H9 (cell line): ENCODE data around the gene MRI1. TPM values are rescaled to one million over a fixed set of nuclear protein-coding genes. Genes with fewer than 3 reads are reported as not detected.

Experiments used
- DNase-seq: peaks from one replicate; pipeline ENCODE4 v3.0.0-alpha.2; 2017
- H2AFZ ChIP-seq: one replicate; pipeline ENCODE4 v1.6.1; 2013; ENCODE audit warnings: mild to moderate bottlenecking, low read length, control low read depth, moderate library complexity
- H2AK5ac ChIP-seq: 2 replicates; pipeline ENCODE4 v1.6.1; 2013; ENCODE audit warnings: low read length, control low read depth, mixed read lengths; ENCODE audit not compliant: insufficient read length
- H2BK120ac ChIP-seq: one replicate; pipeline ENCODE4 v1.6.1; 2013; ENCODE audit warnings: low read depth, mild to moderate bottlenecking, low read length, control low read depth, inconsistent platforms; ENCODE audit not compliant: poor library complexity, severe bottlenecking
- H2BK12ac ChIP-seq: 2 replicates; pipeline ENCODE4 v1.6.1; 2013; ENCODE audit warnings: low read length, control low read depth, mixed read lengths, low read depth; ENCODE audit not compliant: insufficient read length
- H2BK15ac ChIP-seq: 2 replicates; pipeline ENCODE4 v1.6.1; 2013; ENCODE audit warnings: low read depth, low read length, control low read depth
- H2BK20ac ChIP-seq: one replicate; pipeline ENCODE4 v1.6.1; 2013; ENCODE audit warnings: low read depth, mild to moderate bottlenecking, low read length, control low read depth, inconsistent platforms; ENCODE audit not compliant: poor library complexity, severe bottlenecking
- H2BK5ac ChIP-seq: 2 replicates; pipeline ENCODE4 v1.6.1; 2013; ENCODE audit warnings: low read length, control low read depth, mixed read lengths; ENCODE audit not compliant: insufficient read length
- H3K14ac ChIP-seq: 2 replicates; pipeline ENCODE4 v1.6.1; 2013; ENCODE audit warnings: low read length, control low read depth; ENCODE audit not compliant: insufficient read depth
- H3K18ac ChIP-seq: 2 replicates; pipeline ENCODE4 v1.6.1; 2013; ENCODE audit warnings: low read depth, mild to moderate bottlenecking, mixed read lengths, low read length, control low read depth; ENCODE audit not compliant: insufficient read length
- H3K23ac ChIP-seq: 2 replicates; pipeline ENCODE4 v1.6.1; 2013; ENCODE audit warnings: low read length, control low read depth, mixed read lengths, low read depth; ENCODE audit not compliant: insufficient read length
- H3K23me2 ChIP-seq: 2 replicates; pipeline ENCODE4 v1.6.1; 2013; ENCODE audit warnings: low read depth, mild to moderate bottlenecking, mixed read lengths, low read length, control low read depth; ENCODE audit not compliant: insufficient read length, poor library complexity, severe bottlenecking
- H3K27ac ChIP-seq: 2 replicates; pipeline ENCODE4 v1.5.1; 2013; ENCODE audit warnings: low read length, control low read depth, mixed read lengths, low read depth; ENCODE audit not compliant: insufficient read length
- H3K27me3 ChIP-seq: 2 replicates; pipeline ENCODE4 v1.6.1; 2013; ENCODE audit warnings: low read length, control low read depth, inconsistent platforms; ENCODE audit not compliant: insufficient read depth
- H3K4ac ChIP-seq: 2 replicates; pipeline ENCODE4 v1.6.1; 2013; ENCODE audit warnings: low read depth, mild to moderate bottlenecking, control low read depth, inconsistent platforms, low read length, moderate library complexity
- H3K4me1 ChIP-seq: 2 replicates; pipeline ENCODE4 v1.6.1; 2013; ENCODE audit warnings: low read length, control low read depth, inconsistent platforms; ENCODE audit not compliant: insufficient read depth
- H3K4me2 ChIP-seq: 2 replicates; pipeline ENCODE4 v1.6.1; 2013; ENCODE audit warnings: low read length, control low read depth, mixed read lengths; ENCODE audit not compliant: insufficient read length, insufficient read depth
- H3K56ac ChIP-seq: 2 replicates; pipeline ENCODE4 v1.6.1; 2013; ENCODE audit warnings: low read depth, mild to moderate bottlenecking, mixed read lengths, low read length, control low read depth; ENCODE audit not compliant: insufficient read length
- H3K79me1 ChIP-seq: 2 replicates; pipeline ENCODE4 v1.6.1; 2013; ENCODE audit warnings: low read depth, mild to moderate bottlenecking, moderate library complexity, low read length, control low read depth, inconsistent platforms; ENCODE audit not compliant: insufficient read depth, poor library complexity, severe bottlenecking
- H3K79me2 ChIP-seq: 2 replicates; pipeline ENCODE4 v1.6.1; 2013; ENCODE audit warnings: low read length, control low read depth, inconsistent platforms; ENCODE audit not compliant: insufficient read depth
- H3K9ac ChIP-seq: 2 replicates; pipeline ENCODE4 v1.6.1; 2013; ENCODE audit warnings: low read length, control low read depth, mixed read lengths; ENCODE audit not compliant: insufficient read length; ENCODE audit errors: extremely low read depth
- H3K9me3 ChIP-seq: one replicate; pipeline ENCODE4 v1.6.1; 2013; ENCODE audit warnings: low read depth, low read length, inconsistent platforms; ENCODE audit not compliant: control insufficient read depth
- H3T11ph ChIP-seq: one replicate; pipeline ENCODE4 v1.6.1; 2013; ENCODE audit warnings: mild to moderate bottlenecking, low read length, control low read depth, inconsistent platforms
- H4K20me1 ChIP-seq: one replicate; pipeline ENCODE4 v1.6.1; 2013; ENCODE audit not compliant: control insufficient read depth, insufficient read length, insufficient read depth
- H4K5ac ChIP-seq: 2 replicates; pipeline ENCODE4 v1.6.1; 2013; ENCODE audit warnings: low read depth, mild to moderate bottlenecking, mixed read lengths, low read length, control low read depth; ENCODE audit not compliant: insufficient read length
- H4K8ac ChIP-seq: replicated peaks from 2 replicates; pipeline ENCODE4 v1.6.1; 2013; ENCODE audit warnings: low read length, control low read depth, mixed read lengths, low read depth; ENCODE audit not compliant: insufficient read length
- H4K91ac ChIP-seq: 2 replicates; pipeline ENCODE4 v1.6.1; 2013; ENCODE audit warnings: low read depth, mild to moderate bottlenecking, moderate library complexity, mixed read lengths, low read length, control low read depth; ENCODE audit not compliant: insufficient read length
- H3K27ac Mint-ChIP-seq, 3 experiments: 2 replicates in 2 of 3; 3 replicates in 1 of 3; pipeline ENCODE4 v1.8.0; 2020 to 2021; ENCODE audit warnings: mixed read lengths in 3 of 3, mild to moderate bottlenecking in 1 of 3, moderate library complexity in 1 of 3
- H3K27me3 Mint-ChIP-seq: 2 replicates; pipeline ENCODE4 v1.8.0; 2021; ENCODE audit warnings: low read depth, mild to moderate bottlenecking, moderate library complexity, mixed read lengths
- H3K36me3 Mint-ChIP-seq, 3 experiments: 2 replicates in 2 of 3; 3 replicates in 1 of 3; pipeline ENCODE4 v1.8.0; 2020 to 2021; ENCODE audit warnings: low read depth in 3 of 3, mixed read lengths in 3 of 3; ENCODE audit not compliant: insufficient read depth in 1 of 3
- H3K4me1 Mint-ChIP-seq, 2 experiments: 2 replicates each; pipeline ENCODE4 v1.8.0; 2020; ENCODE audit warnings: mixed read lengths in 2 of 2
- H3K4me3 Mint-ChIP-seq, 2 experiments: 2 replicates in 1 of 2; 3 replicates in 1 of 2; pipeline ENCODE4 v1.8.0; 2020 to 2021; ENCODE audit warnings: mild to moderate bottlenecking in 2 of 2, mixed read lengths in 2 of 2, moderate library complexity in 1 of 2
- H3K9me3 Mint-ChIP-seq, 2 experiments: 2 replicates in 1 of 2; 3 replicates in 1 of 2; pipeline ENCODE4 v1.8.0; 2020; ENCODE audit warnings: mild to moderate bottlenecking in 2 of 2, mixed read lengths in 2 of 2, moderate library complexity in 1 of 2
- WGBS: extraction: QIAGEN DNeasy Blood & Tissue Kit; methylation state at CpG from one replicate; pipeline ENCODE4 v1.1.7; 2013; ENCODE audit warnings: missing lambda C conversion rate, low lambda C conversion rate, mixed read lengths; ENCODE audit not compliant: insufficient read length; ENCODE audit errors: extremely low coverage; 5-methylcytosine and 5-hydroxymethylcytosine counted together
- total RNA-seq: library from RNA; stranded (reverse); gene quantifications from 2 replicates; pipeline ENCODE4 v1.2.1, GENCODE V29; 2021
- TF ChIP-seq, protein P1 (sequence below): fragments of 200-600 bp; sonication (generic); conservative IDR thresholded peaks from 3 replicates; pipeline ENCODE4 v1.8.0; 2021; ENCODE audit warnings: antibody characterized with exemption, mild to moderate bottlenecking

Gene MRI1
- total RNA-seq, 1 experiment from 2014 or later: 19.5 TPM

DNA sequence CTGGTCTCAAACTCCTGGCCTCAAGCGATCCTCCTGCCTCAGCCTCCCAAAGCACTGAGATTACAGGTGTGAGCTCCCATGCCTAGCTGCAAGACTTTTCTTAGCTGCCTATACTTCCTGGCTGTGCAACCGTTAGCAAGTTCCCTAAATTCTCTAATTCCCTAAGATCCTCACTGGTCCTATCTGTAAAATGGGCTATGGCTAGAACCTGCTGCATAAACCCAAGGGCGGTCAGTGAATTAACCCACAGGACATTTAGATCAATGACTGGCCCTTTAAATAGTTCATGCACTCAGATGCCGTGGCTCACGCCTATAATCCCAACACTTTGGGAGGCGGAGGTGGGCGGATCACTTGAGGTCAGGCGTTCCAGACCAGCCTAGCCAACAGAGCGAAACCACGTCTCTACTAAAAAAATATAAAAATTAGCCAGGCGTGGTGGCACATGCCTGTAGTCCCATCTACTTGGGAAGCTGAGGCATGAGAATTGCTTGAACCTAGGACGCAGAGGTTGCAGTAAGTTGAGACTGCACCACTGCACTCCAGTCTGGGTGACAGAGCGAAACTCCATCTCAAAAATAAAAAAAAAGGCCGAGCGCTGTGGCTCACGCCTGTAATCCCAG is 5.8 kb downstream of the MRI1 start:
- Mint-ChIP-seq H3K36me3 (peaks cover 5 to 19% (median 6%) of the 10 kb centered on the region in 3 experiments; a peak in 6 of 7 replicates), H3K27ac (no peak overlapping the region), H3K27me3 (no peaks in the 10 kb centered on the region; the same call in 1 of the 2 replicates), H3K4me1 (peaks cover 6 to 8% of the 10 kb centered on the region in 2 experiments), H3K4me3 (no peak overlapping the region), H3K9me3 (no peaks in the 10 kb centered on the region)
- TF ChIP-seq, protein P1, sequence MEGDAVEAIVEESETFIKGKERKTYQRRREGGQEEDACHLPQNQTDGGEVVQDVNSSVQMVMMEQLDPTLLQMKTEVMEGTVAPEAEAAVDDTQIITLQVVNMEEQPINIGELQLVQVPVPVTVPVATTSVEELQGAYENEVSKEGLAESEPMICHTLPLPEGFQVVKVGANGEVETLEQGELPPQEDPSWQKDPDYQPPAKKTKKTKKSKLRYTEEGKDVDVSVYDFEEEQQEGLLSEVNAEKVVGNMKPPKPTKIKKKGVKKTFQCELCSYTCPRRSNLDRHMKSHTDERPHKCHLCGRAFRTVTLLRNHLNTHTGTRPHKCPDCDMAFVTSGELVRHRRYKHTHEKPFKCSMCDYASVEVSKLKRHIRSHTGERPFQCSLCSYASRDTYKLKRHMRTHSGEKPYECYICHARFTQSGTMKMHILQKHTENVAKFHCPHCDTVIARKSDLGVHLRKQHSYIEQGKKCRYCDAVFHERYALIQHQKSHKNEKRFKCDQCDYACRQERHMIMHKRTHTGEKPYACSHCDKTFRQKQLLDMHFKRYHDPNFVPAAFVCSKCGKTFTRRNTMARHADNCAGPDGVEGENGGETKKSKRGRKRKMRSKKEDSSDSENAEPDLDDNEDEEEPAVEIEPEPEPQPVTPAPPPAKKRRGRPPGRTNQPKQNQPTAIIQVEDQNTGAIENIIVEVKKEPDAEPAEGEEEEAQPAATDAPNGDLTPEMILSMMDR: no peak
- Histone ChIP-seq H3K56ac (no peak overlapping the region), H2BK120ac (no peak overlapping the region), H3K79me1 (no peaks in the 10 kb centered on the region), H4K5ac (no peak overlapping the region), H3K23ac (no peak overlapping the region), H3K14ac (no peak overlapping the region), H2AFZ (no peak overlapping the region), H3K9ac (no peak overlapping the region), H3K4ac (no peak overlapping the region), H3T11ph (no peak overlapping the region), H4K91ac (no peak overlapping the region), H2BK15ac (no peak overlapping the region), H2BK5ac (no peak overlapping the region), H2BK20ac (no peak overlapping the region), H3K9me3 (no peaks in the 10 kb centered on the region), H3K4me1 (no peaks in the 10 kb centered on the region; the same call in 1 of the 2 replicates), H3K27me3 (no peaks in the 10 kb centered on the region), H2BK12ac (no peak overlapping the region), H4K20me1 (no peaks in the 10 kb centered on the region), H3K23me2 (no peaks in the 10 kb centered on the region), H4K8ac (no peak overlapping the region), H3K27ac (no peak overlapping the region), H3K18ac (no peak overlapping the region), H2AK5ac (no peak overlapping the region), H3K79me2 (peaks cover 3% of the 10 kb centered on the region; the same call in 1 of the 2 replicates), H3K4me2 (no peak overlapping the region)
- DNase-seq: no peak
- no CpG with 5 or more reads among the region's 16 CpGs for WGBS
